K562 (cell line): ENCODE measurements around the gene DTX3. TPM values are rescaled to one million over a fixed set of nuclear protein-coding genes. Genes with fewer than 3 reads are reported as not detected.

Experiments
- CC2D1A ChIP-seq: fragments of 450-650 bp; IDR thresholded peaks from 2 replicates; pipeline ENCODE4 v1.6.1; 2017; ENCODE audit warnings: mild to moderate bottlenecking
- CHD7 ChIP-seq: fragments of 200-600 bp; sonication (generic); IDR thresholded peaks from one replicate; pipeline ENCODE4 v1.6.1; 2012; ENCODE audit warnings: mild to moderate bottlenecking, low read depth, low read length, inconsistent platforms
- HCFC1 ChIP-seq: IDR thresholded peaks from 2 replicates; pipeline ENCODE4 v1.6.1; 2012; ENCODE audit warnings: low read depth, low read length, improper control_type of control experiment
- HOMEZ ChIP-seq: fragments of 250-450 bp; sonication (Bioruptor Pico); IDR thresholded peaks from 2 replicates; pipeline ENCODE4 v1.4.0; 2020; ENCODE audit warnings: mild to moderate bottlenecking, moderate library complexity
- NFYB ChIP-seq: IDR thresholded peaks from 2 replicates; pipeline ENCODE4 v1.6.1; 2011; ENCODE audit warnings: mild to moderate bottlenecking, moderate library complexity; ENCODE audit not compliant: insufficient read length; ENCODE audit errors: extremely low read depth
- NRF1 ChIP-seq, 2 experiments: fragments of 450-650 bp; IDR thresholded peaks in 1 of 2; conservative IDR thresholded peaks in 1 of 2; 2 replicates each; pipeline ENCODE4 v1.6.1; 2014; ENCODE audit warnings: mild to moderate bottlenecking in 2 of 2
- RBM22 ChIP-seq: fragments of 200-400 bp; formaldehyde crosslinking; IDR thresholded peaks from 2 replicates; pipeline ENCODE4 v1.6.1; 2018; ENCODE audit warnings: low read length, low read depth; ENCODE audit not compliant: poor library complexity, severe bottlenecking
- ZBTB34 ChIP-seq: fragments of 250-450 bp; sonication (Bioruptor Pico); IDR thresholded peaks from 2 replicates; pipeline ENCODE4 v1.8.0; 2021; ENCODE audit warnings: mild to moderate bottlenecking, moderate library complexity
- polyA plus RNA-seq, 8 experiments: library from polyadenylated mRNA; depleted of rRNA in 4 of 8; stranded (reverse) in 5 of 8; unstranded in 3 of 8; fragments of >200 nt; fragmentation: Nextera tagmentation in 2 of 8; fragmentation: Illumina TruSeq in 1 of 8; extraction: Ambion mirVana in 2 of 8; extraction: Trizol in 1 of 8; gene quantifications; 2 replicates each; pipeline versions ENCODE4 v1.2.1 to v1.2.3, GENCODE V29; 2011 to 2014; ENCODE audit warnings: inconsistent platforms in 1 of 8, missing spikeins in 1 of 8
- total RNA-seq, 7 experiments: library from RNA; depleted of rRNA in 6 of 7; stranded (reverse); fragments of >200 nt in 6 of 7; fragmentation: Illumina TruSeq in 2 of 7; extraction: Trizol in 2 of 7; gene quantifications; 2 replicates each; pipeline versions ENCODE4 v1.2.1 to v1.2.3, GENCODE V29; 2011 to 2021; ENCODE audit warnings: low replicate concordance in 1 of 7

Gene DTX3
- total and polyA plus RNA-seq, 9 of the 15 experiments (the other 6 are each of a cell fraction or from before 2014, with no cell fraction given): 0.03 to 0.09 (median 0.06) TPM; not detected in 6

- TF ChIP-seq HOMEZ (CRISPR knock-in tag) (no peak), RBM22 (no peak), HCFC1 (no peak), NFYB (no peak), CHD7 (no peak), NRF1 (conservative IDR thresholded peaks at IDR 0.05 in 1 of 2, IDR thresholded peaks at IDR 0.05 in 1 of 2) (no peak), ZBTB34 (CRISPR knock-in tag) (no peak), CC2D1A (no peak)
Measured at GRCh38 chr12:57632073-57632957, 27.7 kb downstream of the DTX3 start (continued).
